ENCODE data around the gene C16orf74.
A peak's percentile ranks its signal among the peaks of the same experiment; 100 is the strongest.

The C16orf74 gene

DNA sequence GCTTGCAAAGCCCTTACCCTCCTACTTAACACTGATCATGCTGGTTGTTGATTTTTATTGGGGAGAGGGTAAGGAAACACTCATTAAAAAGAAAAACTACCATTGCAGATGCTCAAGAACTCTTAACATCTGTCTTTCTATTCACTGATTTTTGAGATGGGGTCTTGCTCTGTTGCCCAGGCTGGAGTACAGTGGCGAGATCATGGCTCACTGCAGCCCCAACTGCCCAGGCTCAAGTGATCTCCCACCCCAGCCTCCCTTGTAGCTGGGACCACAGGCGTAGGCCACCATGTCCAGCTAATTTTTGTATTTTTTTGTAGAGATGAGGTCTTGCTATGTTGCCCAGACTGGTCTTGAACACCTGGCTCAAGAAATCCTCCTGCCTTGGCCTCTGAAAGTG is 33.9 kb upstream of the C16orf74 start:
- in situ Hi-C loops (cut with HindIII; ENCODE audit: low pct_unique_long_range_greater_than_20kb, low sequenced_read_pairs) = no loop called here
- TF ChIP-seq JUND (IDR thresholded peaks at IDR 0.05; ENCODE audit: low read depth) = no peak
- DNase-seq (ENCODE audit: low read depth in 1 of 2, low spot score in 1 of 2) = no peak

DNA sequence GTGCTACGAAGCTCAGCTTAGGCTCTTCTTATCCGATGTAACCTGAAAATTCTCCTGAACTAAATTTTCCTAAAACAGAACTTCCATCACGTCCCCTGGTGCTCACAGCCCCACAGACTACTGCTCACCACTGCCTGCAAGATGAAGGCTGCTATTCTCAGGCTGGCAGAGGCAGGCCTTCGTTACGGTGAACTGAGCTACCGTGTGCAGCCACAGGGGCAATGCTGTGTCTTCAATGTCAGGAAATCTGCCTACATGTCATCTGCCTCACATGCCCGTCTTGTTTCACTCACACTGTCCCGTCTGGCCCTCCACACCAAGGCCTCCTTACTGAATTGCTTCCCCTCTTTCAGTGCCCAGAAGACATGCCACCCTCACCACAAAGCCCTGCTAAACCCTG is 32.5 kb upstream of the C16orf74 start:
- in situ Hi-C loops (cut with HindIII; ENCODE audit: low pct_unique_long_range_greater_than_20kb, low sequenced_read_pairs) = no loop called here
- no peak for DNase-seq (ENCODE audit: low read depth in 1 of 2, low spot score in 1 of 2)
- TF ChIP-seq JUND (IDR thresholded peaks at IDR 0.05; ENCODE audit: low read depth) = no peak

DNA sequence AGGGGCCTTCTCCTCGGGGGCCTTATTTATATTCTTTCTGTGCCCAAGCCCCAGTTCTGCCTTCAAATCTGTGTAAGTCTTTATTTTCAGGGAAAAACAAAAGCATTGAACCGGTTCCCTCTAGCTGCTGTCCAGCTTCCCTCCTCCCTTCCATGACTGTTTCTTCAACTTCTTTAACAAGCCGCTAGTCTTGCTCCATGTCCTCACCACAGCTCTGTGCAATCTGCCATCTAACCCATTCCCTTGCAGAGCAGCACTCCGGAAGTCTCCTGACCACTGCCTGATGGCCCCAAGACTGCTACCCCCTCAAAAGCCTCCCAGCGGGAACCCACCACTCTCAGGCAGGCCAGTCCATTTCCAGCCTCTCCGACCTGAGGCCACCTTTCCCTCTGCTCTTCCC is 31.6 kb upstream of the C16orf74 start:
- TF ChIP-seq JUND (IDR thresholded peaks at IDR 0.05; ENCODE audit: low read depth) = no peak
- in situ Hi-C loops (cut with HindIII; ENCODE audit: low pct_unique_long_range_greater_than_20kb, low sequenced_read_pairs) = no loop called here
- peak in 1 of 2 experiments; percentile 53 for DNase-seq (ENCODE audit: low read depth in 1 of 2, low spot score in 1 of 2)

DNA sequence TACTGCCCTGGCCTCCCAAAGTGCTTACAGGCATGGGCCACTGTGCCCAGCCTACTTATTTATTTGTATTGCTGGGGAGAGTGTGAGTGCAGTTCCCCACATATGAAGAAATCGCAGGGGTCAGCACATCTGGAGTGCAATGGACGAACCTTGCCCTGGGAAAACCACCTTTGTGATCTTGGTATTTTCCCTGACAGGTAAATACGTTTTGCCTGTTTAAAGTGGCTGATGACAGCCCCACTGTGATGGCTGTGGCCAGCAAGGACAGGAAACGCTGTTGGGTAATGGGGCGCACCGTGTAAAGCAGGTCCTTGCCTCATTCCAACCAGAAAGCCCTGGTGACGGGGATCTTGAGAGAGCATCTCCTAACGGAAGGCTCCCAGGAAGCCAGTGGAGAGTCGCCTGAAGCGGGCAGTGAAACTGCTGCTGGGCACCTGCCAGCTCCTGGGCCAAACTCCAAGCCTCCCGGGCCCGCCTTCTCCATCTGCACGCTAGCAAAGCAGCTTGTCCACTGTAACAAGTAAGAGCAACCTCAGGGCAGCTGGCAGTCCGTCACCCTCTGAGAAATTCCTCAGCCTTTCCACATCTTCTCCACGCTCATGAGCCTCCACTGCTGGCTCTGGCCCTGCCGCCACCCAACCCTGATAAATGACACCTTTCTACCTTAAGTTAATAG is 30.9 kb upstream of the C16orf74 start:
- in situ Hi-C loops (cut with HindIII; ENCODE audit: low pct_unique_long_range_greater_than_20kb, low sequenced_read_pairs) = no loop called here
- peak; percentile 89 to 95 for DNase-seq (ENCODE audit: low read depth in 1 of 2, low spot score in 1 of 2)
- no peak for TF ChIP-seq JUND (IDR thresholded peaks at IDR 0.05; ENCODE audit: low read depth)

DNA sequence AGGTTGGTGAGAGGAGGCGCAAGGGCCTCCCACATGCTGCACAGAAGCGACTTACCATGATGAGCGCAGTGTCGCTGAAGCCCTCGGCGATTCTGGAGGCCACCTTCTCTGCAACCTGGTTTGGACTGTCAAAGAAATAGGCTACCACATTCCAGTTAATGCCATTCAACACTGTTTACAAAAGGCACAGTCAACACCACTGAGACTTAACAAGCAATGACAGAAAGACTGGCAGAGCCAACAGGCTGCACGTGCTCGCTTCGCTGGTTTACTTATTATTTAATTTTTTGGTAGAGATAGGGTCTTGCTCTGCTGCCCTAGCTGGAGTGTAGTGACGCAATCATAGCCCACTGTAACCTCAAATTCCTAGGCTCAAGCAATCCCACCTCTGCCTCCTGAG is 30.3 kb upstream of the C16orf74 start:
- TF ChIP-seq JUND (IDR thresholded peaks at IDR 0.05; ENCODE audit: low read depth) = no peak
- in situ Hi-C loops (cut with HindIII; ENCODE audit: low pct_unique_long_range_greater_than_20kb, low sequenced_read_pairs) = no loop called here

DNA sequence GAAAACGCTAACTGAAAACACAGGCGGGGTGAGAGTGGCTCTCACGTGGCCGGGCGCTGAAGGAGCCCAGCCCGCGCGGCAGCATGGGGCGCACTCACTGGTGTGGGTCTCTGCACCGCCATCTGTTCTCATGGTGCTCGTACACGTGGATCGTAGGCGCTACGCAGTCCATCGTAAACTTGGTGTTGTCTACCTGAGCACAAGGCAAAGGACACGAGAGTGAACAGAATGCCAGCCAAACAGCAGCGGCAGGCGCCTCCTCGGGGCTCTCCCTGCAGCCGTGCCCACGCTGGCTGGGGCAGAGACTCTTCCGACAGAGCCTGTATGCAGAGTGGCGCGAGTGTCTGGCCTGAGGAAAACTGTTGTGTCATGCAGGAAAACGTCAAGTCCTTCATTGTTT is 29.4 kb upstream of the C16orf74 start:
- in situ Hi-C loops (cut with HindIII; ENCODE audit: low pct_unique_long_range_greater_than_20kb, low sequenced_read_pairs) = no loop called here
- TF ChIP-seq JUND (IDR thresholded peaks at IDR 0.05; ENCODE audit: low read depth) = no peak

More for the DNA sequence above, 30.3 kb upstream of the C16orf74 start:
- peak; percentile 87 to 91 for DNase-seq (ENCODE audit: low read depth in 1 of 2, low spot score in 1 of 2)

DNA sequence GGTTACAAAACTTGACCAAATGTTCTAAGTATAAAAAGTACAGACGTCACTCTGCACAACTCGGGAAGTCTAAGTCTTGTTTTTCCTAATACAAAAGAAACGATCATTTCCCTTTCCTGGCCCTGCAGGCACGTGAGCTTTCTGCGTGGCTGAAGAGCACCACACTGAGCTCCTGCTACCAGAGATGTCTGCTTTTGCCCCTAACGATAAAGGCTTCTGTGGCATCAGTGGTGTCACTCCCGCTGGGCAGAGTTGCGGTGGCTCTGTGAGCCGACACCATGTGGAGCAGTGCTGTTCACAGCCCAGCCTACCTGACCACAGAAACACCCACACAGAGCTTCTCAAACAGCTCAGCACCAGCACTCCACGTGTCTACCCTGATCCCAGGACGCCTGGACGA is 28.0 kb upstream of the C16orf74 start:
- in situ Hi-C loops (cut with HindIII; ENCODE audit: low pct_unique_long_range_greater_than_20kb, low sequenced_read_pairs) = no loop called here
- DNase-seq (ENCODE audit: low read depth in 1 of 2, low spot score in 1 of 2) = peak in 1 of 2 experiments; percentile 75

More for the DNA sequence above, 29.4 kb upstream of the C16orf74 start:
- DNase-seq (ENCODE audit: low read depth in 1 of 2, low spot score in 1 of 2) = no peak

DNA sequence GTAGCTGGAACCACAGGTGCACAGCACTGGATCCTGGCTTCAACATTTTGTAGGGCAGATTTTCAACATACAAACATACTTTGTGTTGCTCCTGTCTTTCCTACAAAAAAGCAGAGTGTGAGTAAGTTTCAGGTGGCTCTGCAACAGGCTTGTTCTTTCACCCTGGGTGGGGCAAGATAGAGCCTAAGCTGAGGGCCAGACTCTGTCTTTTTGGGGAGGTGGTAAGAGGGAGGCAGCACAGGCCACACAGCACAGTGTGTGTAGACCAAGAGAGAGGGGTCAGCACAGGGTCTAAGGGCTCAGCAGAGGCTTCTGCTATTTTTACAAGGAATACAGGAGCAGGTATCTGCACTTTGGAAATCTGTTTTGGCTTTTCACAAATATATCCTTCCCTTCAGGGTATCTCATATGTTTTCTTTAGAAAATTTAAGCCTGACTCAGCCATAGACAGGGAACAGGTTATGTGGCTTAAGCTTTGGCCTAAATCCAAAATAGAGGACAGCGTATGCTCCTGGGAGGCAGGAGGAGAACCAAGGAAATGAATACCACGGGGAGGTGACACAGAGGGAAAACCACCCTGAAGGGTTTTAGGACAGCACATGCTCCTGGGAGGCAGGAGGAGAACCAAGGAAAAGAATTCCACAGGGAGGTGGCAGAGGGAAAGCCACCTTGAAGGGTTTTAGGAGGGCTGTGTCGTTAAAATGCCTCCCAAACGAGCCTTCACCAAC is 26.9 kb upstream of the C16orf74 start:
- in situ Hi-C loops (cut with HindIII; ENCODE audit: low pct_unique_long_range_greater_than_20kb, low sequenced_read_pairs) = no loop called here
- DNase-seq (ENCODE audit: low read depth in 1 of 2, low spot score in 1 of 2) = peak; percentile 97 to 99
- no peak for TF ChIP-seq JUND (IDR thresholded peaks at IDR 0.05; ENCODE audit: low read depth)

More for the DNA sequence above, 28.0 kb upstream of the C16orf74 start:
- no peak for TF ChIP-seq JUND (IDR thresholded peaks at IDR 0.05; ENCODE audit: low read depth)

DNA sequence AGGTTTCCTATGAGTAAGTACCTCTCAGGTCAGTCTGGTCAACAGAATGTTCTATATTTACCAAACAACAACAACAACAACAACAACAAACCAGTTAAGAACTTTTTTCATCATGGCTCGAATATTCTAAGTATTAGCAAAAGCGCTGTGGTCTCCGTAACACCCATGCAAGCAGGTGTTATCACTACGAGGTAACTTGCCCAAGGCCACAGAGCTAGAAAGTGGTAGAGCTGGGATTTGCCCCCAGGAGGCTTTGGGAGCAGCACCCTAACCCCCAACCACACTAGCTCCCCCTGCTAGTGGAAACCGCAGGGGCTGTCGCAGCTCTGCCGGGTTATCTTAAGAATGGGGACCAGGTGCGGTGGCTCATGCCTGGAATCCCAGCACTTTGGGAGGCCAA is 23.9 kb upstream of the C16orf74 start:
- no peak for TF ChIP-seq JUND (IDR thresholded peaks at IDR 0.05; ENCODE audit: low read depth)
- in situ Hi-C loops (cut with HindIII; ENCODE audit: low pct_unique_long_range_greater_than_20kb, low sequenced_read_pairs) = no loop called here
- DNase-seq (ENCODE audit: low read depth in 1 of 2, low spot score in 1 of 2) = no peak

DNA sequence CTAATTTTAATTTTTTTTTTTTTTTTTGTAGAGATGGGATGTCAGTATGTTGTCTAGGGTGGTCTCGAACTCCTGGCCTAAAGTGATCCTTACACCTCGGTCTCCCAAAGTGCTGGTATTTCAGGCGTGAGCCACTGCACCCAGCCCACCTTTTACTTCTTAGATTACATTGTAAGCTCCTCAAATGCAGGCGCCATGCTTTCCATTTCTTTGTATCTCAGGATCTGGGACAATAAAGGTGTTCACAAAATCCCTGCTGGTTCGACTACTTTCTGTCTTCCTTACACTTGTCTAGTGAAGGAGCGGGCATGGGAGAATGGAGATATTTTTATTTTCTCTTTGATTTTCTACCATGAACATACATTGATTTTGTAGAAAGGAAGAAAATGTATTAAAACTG is 23.2 kb upstream of the C16orf74 start:
- in situ Hi-C loops (cut with HindIII; ENCODE audit: low pct_unique_long_range_greater_than_20kb, low sequenced_read_pairs) = no loop called here
- no peak for DNase-seq (ENCODE audit: low read depth in 1 of 2, low spot score in 1 of 2)
- no peak for TF ChIP-seq JUND (IDR thresholded peaks at IDR 0.05; ENCODE audit: low read depth)

DNA sequence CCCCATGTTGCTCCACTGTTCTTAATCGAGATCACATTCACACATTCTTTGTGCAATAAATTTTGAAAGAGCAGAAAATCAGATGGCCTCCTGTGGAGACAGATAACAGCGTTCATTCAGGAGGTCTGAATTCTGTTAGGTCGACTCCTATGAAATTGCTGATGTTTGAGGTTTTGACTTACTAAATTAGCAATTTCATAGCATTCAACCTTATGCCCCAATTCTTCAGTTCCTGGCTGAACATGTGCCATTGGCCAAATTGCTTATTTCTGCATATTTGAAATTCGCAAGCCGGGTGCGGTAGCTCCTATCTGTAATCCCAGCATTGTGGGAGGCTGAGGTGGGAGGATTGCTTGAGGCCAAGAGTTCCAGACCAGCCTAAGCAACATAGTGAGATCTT is 22.1 kb upstream of the C16orf74 start:
- no peak for DNase-seq (ENCODE audit: low read depth in 1 of 2, low spot score in 1 of 2)
- in situ Hi-C loops (cut with HindIII; ENCODE audit: low pct_unique_long_range_greater_than_20kb, low sequenced_read_pairs) = no loop called here
- no peak for TF ChIP-seq JUND (IDR thresholded peaks at IDR 0.05; ENCODE audit: low read depth)

DNA sequence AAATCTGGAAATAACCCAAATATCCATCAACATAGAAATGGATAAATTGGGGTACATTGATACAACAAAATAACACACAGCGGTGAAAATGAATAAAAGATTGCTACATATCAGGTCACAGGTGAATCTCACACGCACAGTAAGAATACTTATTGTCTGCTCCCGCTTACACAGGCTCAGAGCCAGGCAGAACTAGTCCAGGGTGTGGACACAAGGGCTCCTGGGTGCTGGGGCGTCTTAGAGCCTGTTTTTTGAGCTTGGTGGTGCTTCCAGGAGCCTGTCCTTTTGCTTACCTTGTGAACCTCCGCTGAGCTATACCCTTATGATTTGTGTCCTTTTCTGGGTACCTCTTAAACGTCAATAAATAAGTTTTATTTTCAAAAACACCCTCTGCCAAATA is 19.8 kb upstream of the C16orf74 start:
- peak in 1 of 2 experiments; percentile 76 for DNase-seq (ENCODE audit: low read depth in 1 of 2, low spot score in 1 of 2)
- no peak for TF ChIP-seq JUND (IDR thresholded peaks at IDR 0.05; ENCODE audit: low read depth)
- in situ Hi-C loops (cut with HindIII; ENCODE audit: low pct_unique_long_range_greater_than_20kb, low sequenced_read_pairs) = no loop called here

DNA sequence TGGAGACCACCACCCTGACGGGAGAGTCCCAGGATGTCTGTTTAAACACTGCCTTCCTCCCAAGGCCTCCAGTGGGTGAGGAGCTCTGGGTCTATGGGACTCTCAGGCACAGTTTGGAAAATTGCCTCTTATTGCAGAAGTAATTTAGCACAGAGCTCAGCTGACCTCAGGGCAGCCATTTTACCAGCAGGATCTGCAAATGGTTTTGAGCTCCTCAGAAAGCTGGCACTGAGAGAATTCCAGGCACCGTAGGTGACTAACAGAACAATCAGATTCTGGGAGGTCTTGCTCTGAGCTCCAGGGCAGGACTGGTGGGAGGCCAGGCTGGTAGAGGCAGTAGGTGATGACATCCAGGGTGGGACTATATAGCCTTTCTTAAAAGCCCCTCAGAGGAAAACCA is 17.3 kb upstream of the C16orf74 start:
- DNase-seq (ENCODE audit: low read depth in 1 of 2, low spot score in 1 of 2) = no peak
- TF ChIP-seq JUND (IDR thresholded peaks at IDR 0.05; ENCODE audit: low read depth) = no peak
- in situ Hi-C loops (cut with HindIII; ENCODE audit: low pct_unique_long_range_greater_than_20kb, low sequenced_read_pairs) = loop anchor here (10.0 kb wide), 1 partner anchor 403 kb away; no protein-coding TSS in a partner anchor
